Gastrocnemius medialis (tissue), 4 donors: Measurements from ENCODE around the gene BDH1. TPM values are rescaled to one million over a fixed set of nuclear protein-coding genes. Genes with fewer than 3 reads are reported as not detected.
"Not testable (repeated sequence)": the region's sequence is repeated elsewhere in the genome, so short reads cannot be mapped to it uniquely, and the experiment has no call there.

Experiments used
- ATAC-seq, 2 donors: fragments of 150-250 bp; one replicate each; pipeline ENCODE4 v1.9.1; 2016
- DNase-seq, 2 donors: peaks; one replicate each; pipeline ENCODE4 v3.0.0-alpha.2; 2019
- H3K27ac ChIP-seq, 4 donors: fragments of 200-600 bp; sonication (generic); 1 replicate in 1 of 4; 2 replicates in 3 of 4; pipeline ENCODE4 v1.5.1; 2016 to 2018; ENCODE audit warnings: mild to moderate bottlenecking in 2 of 4, moderate library complexity in 1 of 4
- H3K27me3 ChIP-seq, 3 donors: fragments of 200-600 bp; sonication (generic) in 2 of 3; 1 replicate in 1 of 3; 2 replicates in 2 of 3; pipeline versions ENCODE4 v1.5.1 to v1.6.0; 2016 to 2019; ENCODE audit warnings: mild to moderate bottlenecking in 1 of 3, moderate library complexity in 1 of 3
- H3K36me3 ChIP-seq, 2 donors: fragments of 200-600 bp; sonication (generic) in 1 of 2; one replicate each; pipeline ENCODE4 v1.5.1; 2017 to 2018
- H3K4me1 ChIP-seq, 2 donors: fragments of 200-600 bp; sonication (generic) in 1 of 2; one replicate each; pipeline ENCODE4 v1.5.1; 2016 to 2017; ENCODE audit warnings: mild to moderate bottlenecking in 2 of 2
- H3K4me3 ChIP-seq, 4 donors: fragments of 200-600 bp; sonication (generic) in 3 of 4; 1 replicate in 1 of 4; 2 replicates in 3 of 4; pipeline ENCODE4 v1.5.1; 2016 to 2019; ENCODE audit warnings: mild to moderate bottlenecking in 2 of 4
- H3K9me3 ChIP-seq, 3 donors: fragments of 200-600 bp; sonication (generic) in 2 of 3; 1 replicate in 1 of 3; 2 replicates in 2 of 3; pipeline ENCODE4 v1.5.1; 2016 to 2019
- POLR2A ChIP-seq, 2 donors: fragments of 450-650 bp; IDR thresholded peaks; one replicate each; pipeline ENCODE4 v1.6.1; 2017; ENCODE audit warnings: antibody characterized with exemption in 2 of 2, mild to moderate bottlenecking in 2 of 2, moderate library complexity in 2 of 2
- in situ Hi-C, 4 donors: fragments of 200-750 bp; cut with MboI; loops; one replicate each; pipeline versions ENCODE4 v1.15.0 to v1.8.0; 2017; ENCODE audit warnings: low sequenced_read_pairs in 4 of 4
- intact Hi-C: fragments of 100-400 bp; cut with DNase I; formaldehyde crosslinking; loops from one replicate; pipeline ENCODE4 v1.15.1; 2023; ENCODE audit warnings: low total_unique reads
- total RNA-seq, 4 donors: library from RNA; depleted of rRNA; stranded (reverse); fragments of >200 nt; gene quantifications; one replicate each; pipeline versions ENCODE4 v1.1.0 to v1.2.3, GENCODE V29; 2016
- TF ChIP-seq, protein P1 (sequence below), 5 experiments: fragments of 450-650 bp in 3 of 5; fragments of 200-600 bp in 2 of 5; sonication (generic) in 2 of 5; IDR thresholded peaks in 4 of 5; conservative IDR thresholded peaks in 1 of 5; 1 replicate in 4 of 5; 2 replicates in 1 of 5; pipeline ENCODE4 v1.5.1; 2016 to 2019; ENCODE audit warnings: antibody characterized with exemption in 5 of 5, mild to moderate bottlenecking in 3 of 5, moderate library complexity in 3 of 5

BDH1 gene
- total RNA-seq, 4 donors from 2014 or later = 7.1 to 9.5 (median 8.9) TPM

DNA sequence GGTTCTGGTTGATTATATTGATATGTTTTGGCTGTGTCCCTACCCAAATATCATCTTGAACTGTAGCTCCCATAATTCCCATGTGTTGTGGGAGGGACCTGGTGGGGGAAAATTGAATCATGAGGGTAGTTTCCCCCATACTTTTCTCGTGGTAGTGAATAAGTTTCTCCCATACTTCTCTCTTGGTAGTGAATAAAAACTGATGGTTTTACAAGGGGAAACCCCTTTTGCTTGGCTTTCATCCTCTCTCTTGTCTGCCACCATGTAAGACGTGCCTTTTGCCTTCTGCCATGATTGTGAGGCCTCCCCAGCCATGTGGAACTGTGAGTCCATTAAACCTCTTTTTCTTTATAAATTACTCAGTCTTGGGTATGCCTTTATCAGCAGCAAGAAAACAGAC lies 13.7 kb upstream of the BDH1 start:
- DNase-seq, H3K36me3 ChIP-seq, H3K4me3 ChIP-seq, ATAC-seq, intact Hi-C loops, H3K4me1 ChIP-seq, H3K9me3 ChIP-seq, H3K27ac ChIP-seq, in situ Hi-C loops: not testable (repeated sequence)
- H3K27me3 ChIP-seq = peaks cover 10 to 27% (median 14%) of the 10 kb centered on the region in 3 donors

DNA sequence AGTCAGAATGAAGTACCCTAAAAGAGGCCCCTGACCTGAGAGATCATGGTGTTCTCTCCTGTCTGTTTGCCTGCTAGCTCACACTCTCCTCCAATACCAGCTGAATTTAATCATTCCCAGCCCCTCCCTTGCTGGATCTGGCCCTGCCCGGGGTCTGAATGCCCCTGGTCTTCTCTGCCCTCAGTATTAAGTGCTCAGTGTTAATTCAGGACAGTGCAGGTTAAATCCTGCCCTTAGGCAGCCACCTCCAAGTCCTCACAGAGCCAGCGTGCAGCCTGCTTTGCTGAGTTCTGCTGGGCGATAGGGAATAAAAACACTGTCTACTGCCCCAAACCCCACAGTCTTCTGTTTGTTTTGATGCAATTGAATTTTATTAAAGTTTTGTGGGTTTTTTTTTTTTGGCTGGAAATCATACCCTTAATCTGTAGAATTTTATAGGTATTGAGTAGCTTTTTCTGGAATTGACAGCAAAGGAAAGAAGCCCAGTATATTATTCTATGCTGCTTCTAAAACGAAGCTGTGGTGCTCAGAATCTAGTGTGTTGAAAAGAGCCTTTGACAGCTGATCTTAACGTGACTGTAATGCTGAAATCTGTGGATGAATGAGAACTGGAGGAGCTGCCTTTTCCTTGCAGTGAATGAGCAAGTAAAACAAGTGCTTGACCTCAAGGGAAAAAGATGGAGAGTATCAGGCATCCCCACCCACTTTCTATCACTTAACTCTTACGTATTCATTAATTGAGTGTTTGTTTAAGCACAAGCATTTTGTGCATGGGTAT lies 12.3 kb upstream of the BDH1 start:
- Histone ChIP-seq H3K4me3 (no peak overlapping the region), H3K27ac (no peak overlapping the region), H3K9me3 (no peaks in the 10 kb centered on the region), H3K4me1 (no peaks in the 10 kb centered on the region), H3K27me3 (peaks cover 10 to 27% (median 14%) of the 10 kb centered on the region in 3 donors), H3K36me3 (no peaks in the 10 kb centered on the region)
- no peak for TF ChIP-seq POLR2A (IDR thresholded peaks at IDR 0.05)
- TF ChIP-seq, protein P1, sequence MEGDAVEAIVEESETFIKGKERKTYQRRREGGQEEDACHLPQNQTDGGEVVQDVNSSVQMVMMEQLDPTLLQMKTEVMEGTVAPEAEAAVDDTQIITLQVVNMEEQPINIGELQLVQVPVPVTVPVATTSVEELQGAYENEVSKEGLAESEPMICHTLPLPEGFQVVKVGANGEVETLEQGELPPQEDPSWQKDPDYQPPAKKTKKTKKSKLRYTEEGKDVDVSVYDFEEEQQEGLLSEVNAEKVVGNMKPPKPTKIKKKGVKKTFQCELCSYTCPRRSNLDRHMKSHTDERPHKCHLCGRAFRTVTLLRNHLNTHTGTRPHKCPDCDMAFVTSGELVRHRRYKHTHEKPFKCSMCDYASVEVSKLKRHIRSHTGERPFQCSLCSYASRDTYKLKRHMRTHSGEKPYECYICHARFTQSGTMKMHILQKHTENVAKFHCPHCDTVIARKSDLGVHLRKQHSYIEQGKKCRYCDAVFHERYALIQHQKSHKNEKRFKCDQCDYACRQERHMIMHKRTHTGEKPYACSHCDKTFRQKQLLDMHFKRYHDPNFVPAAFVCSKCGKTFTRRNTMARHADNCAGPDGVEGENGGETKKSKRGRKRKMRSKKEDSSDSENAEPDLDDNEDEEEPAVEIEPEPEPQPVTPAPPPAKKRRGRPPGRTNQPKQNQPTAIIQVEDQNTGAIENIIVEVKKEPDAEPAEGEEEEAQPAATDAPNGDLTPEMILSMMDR (IDR thresholded peaks at IDR 0.05 in 4 of 5, conservative IDR thresholded peaks at IDR 0.05 in 1 of 5) = no peak
- intact Hi-C loops = no loop called here
- DNase-seq (no peak), ATAC-seq (no peak)
- in situ Hi-C loops = no loop called here

DNA sequence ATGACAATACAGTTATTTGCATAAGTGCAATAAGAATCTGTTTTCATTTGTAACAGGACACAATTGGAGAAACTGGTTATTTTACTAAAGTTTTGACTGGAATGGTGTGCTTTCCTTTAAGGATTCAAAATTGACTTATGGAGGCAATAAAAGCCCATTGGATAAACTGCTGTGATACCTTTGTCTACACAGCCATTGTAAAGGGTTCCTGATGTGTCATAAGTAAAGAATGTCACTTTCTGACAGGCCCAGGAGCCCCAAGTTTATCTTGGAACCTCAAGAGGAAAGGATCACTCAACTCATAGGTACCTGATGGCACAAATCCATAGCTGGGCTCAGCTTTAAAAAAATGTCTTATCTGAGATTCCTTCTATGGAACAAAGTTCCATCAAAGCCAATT lies 10.4 kb upstream of the BDH1 start:
- in situ Hi-C loops, H3K4me3 ChIP-seq, H3K36me3 ChIP-seq, intact Hi-C loops, H3K9me3 ChIP-seq, H3K27ac ChIP-seq, ATAC-seq, H3K4me1 ChIP-seq, DNase-seq: not testable (repeated sequence)
- peaks cover 10 to 30% (median 14%) of the 10 kb centered on the region in 3 donors for H3K27me3 ChIP-seq

DNA sequence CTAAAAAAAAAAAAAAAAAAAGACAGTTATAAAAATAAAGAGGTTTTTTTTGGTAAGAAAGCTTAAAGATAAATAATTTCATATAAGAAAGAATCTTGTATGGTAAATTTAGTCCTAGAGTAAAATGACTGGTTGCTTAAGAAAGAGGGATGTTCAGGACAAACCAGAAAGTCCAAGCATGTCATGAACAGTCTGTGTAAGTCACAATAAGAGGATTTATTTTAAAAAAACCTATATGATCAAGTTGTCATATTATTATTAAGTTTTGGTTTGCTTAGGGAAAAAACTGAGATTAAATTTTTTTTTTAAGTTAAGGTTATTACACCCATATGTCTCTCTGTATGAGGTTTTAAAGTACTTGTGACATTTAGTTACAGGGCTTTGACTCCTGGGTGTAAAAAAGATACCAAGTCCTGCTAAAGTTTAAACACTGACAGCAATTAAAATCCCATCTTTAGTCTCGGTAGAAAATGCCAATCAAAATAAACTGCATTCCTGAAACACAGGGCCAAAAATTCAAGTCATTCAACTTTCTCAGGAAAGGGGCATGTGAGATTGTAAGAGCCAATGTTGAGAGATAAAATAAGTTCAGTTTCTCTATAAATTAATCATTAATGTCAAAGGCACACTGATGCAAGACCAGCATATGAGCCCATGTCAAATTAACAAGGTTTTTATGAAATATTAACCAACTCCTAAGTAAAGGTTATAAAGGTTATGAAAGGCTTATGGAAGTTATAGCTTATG lies 8.5 kb upstream of the BDH1 start:
- TF ChIP-seq, protein P1 (IDR thresholded peaks at IDR 0.05 in 4 of 5, conservative IDR thresholded peaks at IDR 0.05 in 1 of 5) = no peak
- no peak for TF ChIP-seq POLR2A (IDR thresholded peaks at IDR 0.05)
- intact Hi-C loops = no loop called here
- in situ Hi-C loops = no loop called here
- Histone ChIP-seq H3K4me1 (no peaks in the 10 kb centered on the region), H3K27ac (no peak overlapping the region), H3K9me3 (no peaks in the 10 kb centered on the region), H3K27me3 (peaks cover 10 to 24% (median 19%) of the 10 kb centered on the region in 3 donors), H3K36me3 (no peaks in the 10 kb centered on the region), H3K4me3 (no peak overlapping the region)
- DNase-seq (no peak), ATAC-seq (no peak)

DNA sequence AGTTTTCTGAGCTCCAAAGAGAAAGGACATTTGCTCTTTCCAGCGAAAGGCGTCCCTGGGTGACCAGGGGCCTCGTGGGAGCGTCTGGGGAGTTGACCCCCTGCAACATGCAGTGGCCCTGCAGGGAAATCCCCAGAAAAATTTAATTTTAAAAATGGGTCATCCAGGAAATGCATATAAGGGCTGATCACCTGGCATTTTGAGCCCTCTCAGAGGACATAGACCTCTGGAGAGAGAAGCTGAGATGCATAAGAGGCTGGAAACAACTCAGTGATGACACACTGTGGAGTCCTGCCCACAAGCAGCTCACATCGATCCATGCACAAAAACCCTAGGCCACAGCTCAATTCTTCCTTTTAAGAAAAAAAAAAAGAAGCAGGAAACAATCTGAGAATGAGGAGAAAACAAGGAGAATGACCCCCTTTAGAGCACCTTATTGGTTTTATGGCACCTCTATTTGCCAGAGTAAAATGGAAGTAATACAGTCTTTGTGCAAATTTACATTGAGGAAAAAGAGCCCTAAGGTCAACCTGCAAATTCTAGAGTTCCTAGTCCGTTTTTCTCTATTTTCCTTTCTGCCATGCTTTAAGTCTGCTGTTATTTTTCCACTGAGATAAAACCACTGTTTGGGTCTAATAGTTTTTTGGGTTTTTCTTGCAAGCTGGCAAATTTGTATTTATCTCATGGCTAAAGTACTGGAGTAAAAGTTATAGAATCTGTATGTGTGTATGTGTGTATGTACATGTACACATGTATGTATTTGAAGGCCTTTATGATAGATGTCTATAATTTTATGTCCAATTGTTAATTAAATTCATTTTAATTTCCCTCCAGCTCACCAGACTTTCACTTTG lies 6.9 kb upstream of the BDH1 start:
- no peaks in the 10 kb centered on the region for H3K36me3 ChIP-seq
- DNase-seq = no peak
- TF ChIP-seq, protein P1 (IDR thresholded peaks at IDR 0.05 in 4 of 5, conservative IDR thresholded peaks at IDR 0.05 in 1 of 5) = no peak
- TF ChIP-seq POLR2A (IDR thresholded peaks at IDR 0.05) = no peak
- in situ Hi-C loops = no loop called here
- H3K4me1 ChIP-seq = no peaks in the 10 kb centered on the region
- H3K27me3 ChIP-seq = peaks cover 0 to 23% (median 22%) of the 10 kb centered on the region in 3 donors
- H3K27ac ChIP-seq = no peak overlapping the region
- H3K4me3 ChIP-seq = no peak overlapping the region
- ATAC-seq = no peak
- no peaks in the 10 kb centered on the region for H3K9me3 ChIP-seq
- intact Hi-C loops = no loop called here
